Astrocyte of the spinal cord (primary cell): ENCODE data around the gene CLEC14A.

ENCODE experiments used
- DNase-seq: peaks from one replicate; pipeline ENCODE4 v3.0.0; 2011; ENCODE audit warnings: low read depth, low spot score
- H3K4me3 ChIP-seq: 2 replicates; pipeline ENCODE4 v1.5.1; 2011; ENCODE audit warnings: low read depth, mild to moderate bottlenecking, low read length, moderate library complexity
- in situ Hi-C: cut with HindIII; loops from 2 replicates; pipeline ENCODE4 v1.10.0; 2017; ENCODE audit warnings: low sequenced_read_pairs
- TF ChIP-seq, protein P1 (sequence below): IDR thresholded peaks from 2 replicates; pipeline ENCODE4 v1.5.1; 2012; ENCODE audit warnings: low read depth, mild to moderate bottlenecking, low read length, inconsistent platforms

CLEC14A gene, protein sequence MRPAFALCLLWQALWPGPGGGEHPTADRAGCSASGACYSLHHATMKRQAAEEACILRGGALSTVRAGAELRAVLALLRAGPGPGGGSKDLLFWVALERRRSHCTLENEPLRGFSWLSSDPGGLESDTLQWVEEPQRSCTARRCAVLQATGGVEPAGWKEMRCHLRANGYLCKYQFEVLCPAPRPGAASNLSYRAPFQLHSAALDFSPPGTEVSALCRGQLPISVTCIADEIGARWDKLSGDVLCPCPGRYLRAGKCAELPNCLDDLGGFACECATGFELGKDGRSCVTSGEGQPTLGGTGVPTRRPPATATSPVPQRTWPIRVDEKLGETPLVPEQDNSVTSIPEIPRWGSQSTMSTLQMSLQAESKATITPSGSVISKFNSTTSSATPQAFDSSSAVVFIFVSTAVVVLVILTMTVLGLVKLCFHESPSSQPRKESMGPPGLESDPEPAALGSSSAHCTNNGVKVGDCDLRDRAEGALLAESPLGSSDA

DNA sequence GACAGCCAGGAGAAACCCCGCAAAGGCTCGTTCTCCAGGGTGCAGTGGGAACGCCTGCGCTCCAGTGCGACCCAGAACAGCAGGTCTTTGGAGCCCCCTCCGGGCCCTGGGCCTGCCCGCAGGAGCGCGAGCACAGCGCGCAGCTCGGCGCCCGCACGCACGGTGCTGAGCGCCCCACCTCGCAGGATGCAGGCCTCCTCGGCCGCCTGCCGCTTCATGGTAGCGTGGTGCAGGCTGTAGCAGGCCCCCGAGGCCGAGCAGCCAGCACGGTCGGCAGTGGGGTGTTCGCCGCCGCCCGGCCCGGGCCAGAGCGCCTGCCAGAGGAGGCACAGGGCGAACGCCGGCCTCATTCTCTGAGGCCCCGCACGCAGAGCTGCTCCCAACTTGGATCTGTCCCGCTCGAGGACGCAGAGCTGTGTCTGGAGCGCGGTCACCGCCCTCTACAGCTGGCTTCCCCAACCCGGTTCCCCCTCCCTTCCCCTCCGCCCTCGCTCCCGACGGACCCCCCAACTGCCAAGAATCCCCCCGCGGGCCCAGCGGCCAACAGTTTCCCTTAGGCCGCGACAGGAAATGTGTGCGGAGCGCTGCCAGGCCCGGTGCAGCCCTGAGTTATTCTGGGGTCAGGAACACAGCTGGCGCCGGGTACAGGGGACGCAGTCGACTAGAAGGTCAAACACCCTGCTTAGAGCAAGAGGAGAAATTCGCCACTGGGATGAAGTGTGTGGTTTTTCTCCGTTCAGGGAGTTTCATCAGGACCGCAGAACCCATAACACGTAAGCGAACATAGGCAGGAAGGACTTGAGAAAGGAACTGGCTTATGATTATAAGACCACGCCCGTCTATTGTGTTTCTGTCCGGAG lies at the start of gene CLEC14A:
Gene CLEC14A, minus strand, starts transcription at position 421 of the 860 bp plus-strand sequence. Its CDS starts 71 bp downstream, at position 350.
- TF ChIP-seq, protein P1, sequence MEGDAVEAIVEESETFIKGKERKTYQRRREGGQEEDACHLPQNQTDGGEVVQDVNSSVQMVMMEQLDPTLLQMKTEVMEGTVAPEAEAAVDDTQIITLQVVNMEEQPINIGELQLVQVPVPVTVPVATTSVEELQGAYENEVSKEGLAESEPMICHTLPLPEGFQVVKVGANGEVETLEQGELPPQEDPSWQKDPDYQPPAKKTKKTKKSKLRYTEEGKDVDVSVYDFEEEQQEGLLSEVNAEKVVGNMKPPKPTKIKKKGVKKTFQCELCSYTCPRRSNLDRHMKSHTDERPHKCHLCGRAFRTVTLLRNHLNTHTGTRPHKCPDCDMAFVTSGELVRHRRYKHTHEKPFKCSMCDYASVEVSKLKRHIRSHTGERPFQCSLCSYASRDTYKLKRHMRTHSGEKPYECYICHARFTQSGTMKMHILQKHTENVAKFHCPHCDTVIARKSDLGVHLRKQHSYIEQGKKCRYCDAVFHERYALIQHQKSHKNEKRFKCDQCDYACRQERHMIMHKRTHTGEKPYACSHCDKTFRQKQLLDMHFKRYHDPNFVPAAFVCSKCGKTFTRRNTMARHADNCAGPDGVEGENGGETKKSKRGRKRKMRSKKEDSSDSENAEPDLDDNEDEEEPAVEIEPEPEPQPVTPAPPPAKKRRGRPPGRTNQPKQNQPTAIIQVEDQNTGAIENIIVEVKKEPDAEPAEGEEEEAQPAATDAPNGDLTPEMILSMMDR: no peak
- in situ Hi-C loops: no loop called here
- peak; percentile 36 for DNase-seq
- H3K4me3 ChIP-seq: peak within 1 kb of the TSS; percentile 30

DNA sequence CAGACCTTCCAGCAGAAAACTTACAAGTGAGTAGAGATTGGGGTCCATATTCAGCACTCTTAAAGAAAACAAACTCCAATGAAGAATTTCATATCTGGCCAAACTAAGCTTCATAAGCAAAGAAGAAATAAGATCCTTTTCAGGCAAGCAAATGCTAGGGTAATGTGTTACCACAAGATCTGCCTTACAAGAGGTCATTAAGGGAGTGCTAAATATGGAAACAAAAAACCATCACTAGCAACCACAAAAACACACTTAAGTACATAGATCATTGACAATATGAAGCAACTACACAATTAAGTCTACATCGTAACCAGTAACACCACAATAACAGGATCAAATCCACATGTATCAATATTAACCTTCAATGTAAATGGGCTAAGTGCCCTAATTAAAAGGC lies 47.1 kb upstream of the CLEC14A start:
- TF ChIP-seq, protein P1: no peak
- no peak for DNase-seq
- H3K4me3 ChIP-seq: no peak overlapping the region
- in situ Hi-C loops: no loop called here

DNA sequence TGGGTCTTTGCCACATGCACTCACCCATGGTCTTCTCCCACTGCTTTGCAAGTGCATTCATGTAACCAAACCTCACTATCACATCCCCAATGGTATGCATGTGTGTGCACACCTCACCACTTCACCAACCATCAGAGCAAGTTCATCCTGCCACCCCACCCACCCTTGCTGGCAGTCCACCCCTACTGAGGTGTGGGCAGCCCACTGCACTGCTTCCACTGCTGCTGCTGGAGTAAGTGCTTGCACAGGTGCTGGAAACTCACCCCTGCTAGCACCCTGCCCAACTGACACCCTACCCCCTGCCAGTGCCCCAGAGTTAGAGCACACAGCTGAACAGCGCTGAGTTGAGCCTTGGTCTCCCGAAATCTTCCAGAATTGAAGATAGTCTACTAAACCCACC lies 46.1 kb upstream of the CLEC14A start:
- in situ Hi-C loops: no loop called here
- no peak overlapping the region for H3K4me3 ChIP-seq
- no peak for DNase-seq
- TF ChIP-seq, protein P1: no peak

DNA sequence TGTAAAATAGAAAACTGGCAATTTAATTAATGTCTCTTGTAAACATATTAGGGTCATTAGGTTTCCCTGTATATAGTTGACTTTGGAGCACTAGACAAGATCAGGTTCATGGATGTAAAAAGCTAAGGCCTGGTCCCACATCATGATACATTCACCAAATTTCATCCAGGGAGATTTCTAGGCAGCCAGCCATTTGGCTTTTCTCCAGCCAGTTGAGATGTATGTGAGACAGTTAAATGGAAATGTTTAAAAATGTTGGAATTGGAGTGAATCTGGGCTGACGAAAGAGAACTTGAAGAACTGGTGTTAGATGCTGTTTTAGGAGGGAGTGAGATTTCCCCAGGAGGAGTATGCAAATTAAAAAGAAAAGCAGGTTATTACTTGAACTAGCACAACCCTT lies 41.8 kb upstream of the CLEC14A start:
- in situ Hi-C loops: no loop called here
- TF ChIP-seq, protein P1: no peak
- DNase-seq: peak; percentile 20
- H3K4me3 ChIP-seq: no peak overlapping the region

DNA sequence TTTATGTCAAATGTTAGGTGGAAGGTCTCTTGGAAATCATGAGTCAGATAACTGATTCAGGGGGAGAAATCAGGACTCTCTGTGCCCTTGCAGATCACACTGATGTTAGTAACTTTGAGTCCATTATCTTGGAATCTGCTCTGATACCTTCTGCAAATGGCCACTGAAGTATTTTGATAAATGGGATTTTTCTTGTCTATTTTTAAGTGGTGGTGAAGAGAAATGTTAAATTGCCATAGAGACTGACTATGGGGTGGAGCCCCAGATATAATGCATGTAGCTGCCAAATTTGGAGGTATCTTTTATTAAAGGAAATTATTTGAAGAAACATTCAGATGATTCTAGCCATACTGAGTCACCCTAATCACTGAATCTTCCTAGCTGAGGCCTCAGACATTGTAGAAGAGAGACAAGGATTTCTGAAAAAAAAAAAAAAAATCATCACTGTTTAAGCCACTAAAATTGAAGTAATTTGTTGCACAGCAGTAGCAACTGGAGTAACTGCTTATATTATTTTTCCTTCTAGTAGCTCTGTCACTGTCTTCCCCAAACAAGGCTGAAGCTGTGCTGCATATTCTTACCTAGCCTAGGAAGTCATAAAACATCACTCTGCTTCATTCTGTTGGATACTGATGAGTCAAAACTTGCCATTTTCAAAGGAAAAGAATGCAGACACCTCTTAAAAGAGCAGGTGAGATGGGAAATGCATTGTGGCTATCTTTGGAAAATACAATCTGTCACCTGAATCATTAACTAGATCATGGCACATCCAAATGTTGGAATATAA lies 36.0 kb upstream of the CLEC14A start:
- TF ChIP-seq, protein P1: no peak
- no peak overlapping the region for H3K4me3 ChIP-seq
- in situ Hi-C loops: no loop called here
- peak; percentile 10 for DNase-seq
